ENCODE data around the gene SLC29A3.

The SLC29A3 gene

GRCh38 chr10:71289421-71290130, 29.5 kb upstream of the SLC29A3 start:
- no peak for TF ChIP-seq POU2F2 (IDR thresholded peaks at IDR 0.05; ENCODE audit: low read depth, low read length)
- TF ChIP-seq PAX5 (IDR thresholded peaks at IDR 0.05; ENCODE audit: insufficient read depth, low read length, severe bottlenecking): no peak
- TF ChIP-seq POLR2AphosphoS5 (IDR thresholded peaks at IDR 0.05; ENCODE audit: low read depth, low read length): no peak
- TF ChIP-seq SPI1 (IDR thresholded peaks at IDR 0.05; ENCODE audit: low read depth, low read length): no peak
- TF ChIP-seq TAF1 (IDR thresholded peaks at IDR 0.05; ENCODE audit: low read depth, low read length): no peak
- TF ChIP-seq POLR2A (IDR thresholded peaks at IDR 0.05; ENCODE audit: low read depth, low read length): no peak
- DNase-seq (ENCODE audit: insufficient read length, low spot score) (no peak), FAIRE-seq (no peak)

DNA sequence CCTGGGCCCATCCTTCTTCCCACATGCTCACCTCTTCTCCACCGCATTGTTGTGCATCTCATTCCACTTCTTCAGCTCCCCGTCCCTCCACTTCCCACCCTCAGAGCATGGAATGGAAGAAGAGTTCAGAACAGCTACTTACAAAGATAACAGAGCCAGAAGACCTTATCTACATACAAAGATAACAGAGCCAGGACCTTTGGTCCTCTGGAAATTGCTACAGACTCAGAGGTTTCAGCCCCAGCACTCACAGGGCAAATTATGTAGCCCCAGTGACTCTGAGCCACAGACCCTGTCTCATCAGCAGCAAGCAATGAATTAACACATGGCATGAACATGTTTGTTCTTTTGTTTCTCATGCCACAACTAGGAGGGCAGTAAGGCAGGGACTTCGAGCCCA, 28.7 kb upstream of the SLC29A3 start:
- FAIRE-seq (no peak), DNase-seq (ENCODE audit: insufficient read length, low spot score) (no peak)
- no peak for TF ChIP-seq POU2F2 (IDR thresholded peaks at IDR 0.05; ENCODE audit: low read depth, low read length)
- no peak for TF ChIP-seq TAF1 (IDR thresholded peaks at IDR 0.05; ENCODE audit: low read depth, low read length)
- no peak for TF ChIP-seq PAX5 (IDR thresholded peaks at IDR 0.05; ENCODE audit: insufficient read depth, low read length, severe bottlenecking)
- no peak for TF ChIP-seq POLR2AphosphoS5 (IDR thresholded peaks at IDR 0.05; ENCODE audit: low read depth, low read length)
- TF ChIP-seq SPI1 (IDR thresholded peaks at IDR 0.05; ENCODE audit: low read depth, low read length): no peak
- TF ChIP-seq POLR2A (IDR thresholded peaks at IDR 0.05; ENCODE audit: low read depth, low read length): no peak

DNA sequence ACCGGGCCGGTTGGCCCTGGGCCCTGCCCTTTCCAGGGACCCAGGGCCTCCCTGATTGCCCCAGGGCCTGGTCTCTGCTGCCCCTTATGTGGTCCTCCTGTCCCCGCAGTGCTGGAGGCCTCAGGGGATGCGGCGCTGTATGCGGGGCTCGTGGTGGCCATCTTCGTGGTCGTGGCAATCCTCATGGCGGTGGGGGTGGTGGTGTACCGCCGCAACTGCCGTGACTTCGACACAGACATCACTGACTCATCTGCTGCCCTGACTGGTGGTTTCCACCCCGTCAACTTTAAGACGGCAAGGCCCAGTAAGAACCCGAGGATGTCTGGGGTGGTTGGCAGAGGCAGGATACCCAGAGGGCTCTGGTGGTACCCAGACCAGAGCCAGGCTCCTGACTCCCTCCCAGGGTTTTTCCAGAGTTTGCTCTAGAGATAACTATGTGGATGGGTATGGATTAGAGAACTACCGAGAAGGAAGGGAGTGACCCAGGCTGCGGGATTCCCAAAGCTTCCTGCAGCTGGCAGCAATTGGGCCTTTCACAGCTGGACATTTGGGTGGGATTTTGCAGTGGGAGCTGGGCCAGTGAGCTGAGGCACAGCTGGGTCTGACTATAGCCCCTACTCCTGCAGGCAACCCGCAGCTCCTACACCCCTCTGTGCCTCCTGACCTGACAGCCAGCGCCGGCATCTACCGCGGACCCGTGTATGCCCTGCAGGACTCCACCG, 28.1 kb upstream of the SLC29A3 start:
- DNase-seq (ENCODE audit: insufficient read length, low spot score) (no peak), FAIRE-seq (no peak)
- no peak for TF ChIP-seq POU2F2 (IDR thresholded peaks at IDR 0.05; ENCODE audit: low read depth, low read length)

DNA sequence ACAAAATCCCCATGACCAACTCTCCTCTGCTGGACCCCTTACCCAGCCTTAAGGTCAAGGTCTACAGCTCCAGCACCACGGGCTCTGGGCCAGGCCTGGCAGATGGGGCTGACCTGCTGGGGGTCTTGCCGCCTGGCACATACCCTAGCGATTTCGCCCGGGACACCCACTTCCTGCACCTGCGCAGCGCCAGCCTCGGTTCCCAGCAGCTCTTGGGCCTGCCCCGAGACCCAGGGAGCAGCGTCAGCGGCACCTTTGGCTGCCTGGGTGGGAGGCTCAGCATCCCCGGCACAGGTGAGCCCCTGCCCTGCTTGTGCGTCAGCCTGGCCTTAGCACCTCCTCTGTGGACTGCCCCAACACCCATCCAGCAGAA, 27.5 kb upstream of the SLC29A3 start:
- no peak for TF ChIP-seq POLR2A (IDR thresholded peaks at IDR 0.05; ENCODE audit: low read depth, low read length)
- TF ChIP-seq POU2F2 (IDR thresholded peaks at IDR 0.05; ENCODE audit: low read depth, low read length): no peak
- no peak for TF ChIP-seq PAX5 (IDR thresholded peaks at IDR 0.05; ENCODE audit: insufficient read depth, low read length, severe bottlenecking)
- TF ChIP-seq TAF1 (IDR thresholded peaks at IDR 0.05; ENCODE audit: low read depth, low read length): no peak
- no peak for TF ChIP-seq SPI1 (IDR thresholded peaks at IDR 0.05; ENCODE audit: low read depth, low read length)
- no peak for TF ChIP-seq POLR2AphosphoS5 (IDR thresholded peaks at IDR 0.05; ENCODE audit: low read depth, low read length)
- no peak for FAIRE-seq
- no peak for DNase-seq (ENCODE audit: insufficient read length, low spot score)

GRCh38 chr10:71292624-71293445, 26.2 kb upstream of the SLC29A3 start:
- DNase-seq (ENCODE audit: insufficient read length, low spot score) (no peak), FAIRE-seq (no peak)
- TF ChIP-seq TAF1 (IDR thresholded peaks at IDR 0.05; ENCODE audit: low read depth, low read length) (no peak), POLR2AphosphoS5 (IDR thresholded peaks at IDR 0.05; ENCODE audit: low read depth, low read length) (no peak), POU2F2 (IDR thresholded peaks at IDR 0.05; ENCODE audit: low read depth, low read length) (no peak), POLR2A (IDR thresholded peaks at IDR 0.05; ENCODE audit: low read depth, low read length) (no peak), SPI1 (IDR thresholded peaks at IDR 0.05; ENCODE audit: low read depth, low read length) (no peak), PAX5 (IDR thresholded peaks at IDR 0.05; ENCODE audit: insufficient read depth, low read length, severe bottlenecking) (no peak)

GRCh38 chr10:71293446-71294084, 25.5 kb upstream of the SLC29A3 start:
- TF ChIP-seq POU2F2 (IDR thresholded peaks at IDR 0.05; ENCODE audit: low read depth, low read length): no peak
- no peak for TF ChIP-seq POLR2A (IDR thresholded peaks at IDR 0.05; ENCODE audit: low read depth, low read length)
- no peak for TF ChIP-seq PAX5 (IDR thresholded peaks at IDR 0.05; ENCODE audit: insufficient read depth, low read length, severe bottlenecking)
- no peak for TF ChIP-seq SPI1 (IDR thresholded peaks at IDR 0.05; ENCODE audit: low read depth, low read length)
- TF ChIP-seq POLR2AphosphoS5 (IDR thresholded peaks at IDR 0.05; ENCODE audit: low read depth, low read length): no peak
- no peak for TF ChIP-seq TAF1 (IDR thresholded peaks at IDR 0.05; ENCODE audit: low read depth, low read length)
- DNase-seq (ENCODE audit: insufficient read length, low spot score): no peak
- no peak for FAIRE-seq

- no peak for FAIRE-seq
- no peak for DNase-seq (ENCODE audit: insufficient read length, low spot score)
- TF ChIP-seq POLR2A (IDR thresholded peaks at IDR 0.05; ENCODE audit: low read depth, low read length): no peak
- no peak for TF ChIP-seq PAX5 (IDR thresholded peaks at IDR 0.05; ENCODE audit: insufficient read depth, low read length, severe bottlenecking)
- TF ChIP-seq SPI1 (IDR thresholded peaks at IDR 0.05; ENCODE audit: low read depth, low read length): no peak
- no peak for TF ChIP-seq POU2F2 (IDR thresholded peaks at IDR 0.05; ENCODE audit: low read depth, low read length)
- TF ChIP-seq POLR2AphosphoS5 (IDR thresholded peaks at IDR 0.05; ENCODE audit: low read depth, low read length): no peak
- no peak for TF ChIP-seq TAF1 (IDR thresholded peaks at IDR 0.05; ENCODE audit: low read depth, low read length)
These were observed 24.9 kb upstream of the SLC29A3 start for GRCh38 chr10:71294091-71294561.

DNA sequence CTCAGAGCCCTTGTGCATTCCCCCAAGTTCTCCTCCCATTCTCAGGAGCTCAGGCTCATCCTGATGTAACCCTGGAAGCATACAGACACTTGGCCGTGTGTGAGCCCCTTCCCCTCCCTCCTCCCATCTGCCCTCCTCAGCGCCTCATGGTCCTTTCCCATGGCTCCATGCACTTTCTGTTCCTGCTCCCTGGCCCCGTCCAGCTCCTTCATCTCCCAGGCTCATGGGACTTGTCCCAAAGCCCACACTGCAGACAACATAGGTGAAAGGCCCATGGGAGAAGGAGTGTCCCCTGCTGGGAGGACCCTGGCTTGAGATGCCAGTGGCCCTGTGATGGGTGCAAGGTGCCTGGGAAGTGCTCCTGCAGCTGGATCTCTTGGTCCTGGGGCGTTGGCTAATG, 24.2 kb upstream of the SLC29A3 start:
- TF ChIP-seq POU2F2 (IDR thresholded peaks at IDR 0.05; ENCODE audit: low read depth, low read length) (no peak), POLR2AphosphoS5 (IDR thresholded peaks at IDR 0.05; ENCODE audit: low read depth, low read length) (no peak), POLR2A (IDR thresholded peaks at IDR 0.05; ENCODE audit: low read depth, low read length) (no peak), TAF1 (IDR thresholded peaks at IDR 0.05; ENCODE audit: low read depth, low read length) (no peak), SPI1 (IDR thresholded peaks at IDR 0.05; ENCODE audit: low read depth, low read length) (no peak), PAX5 (IDR thresholded peaks at IDR 0.05; ENCODE audit: insufficient read depth, low read length, severe bottlenecking) (no peak)
- DNase-seq (ENCODE audit: insufficient read length, low spot score) (no peak), FAIRE-seq (no peak)

DNA sequence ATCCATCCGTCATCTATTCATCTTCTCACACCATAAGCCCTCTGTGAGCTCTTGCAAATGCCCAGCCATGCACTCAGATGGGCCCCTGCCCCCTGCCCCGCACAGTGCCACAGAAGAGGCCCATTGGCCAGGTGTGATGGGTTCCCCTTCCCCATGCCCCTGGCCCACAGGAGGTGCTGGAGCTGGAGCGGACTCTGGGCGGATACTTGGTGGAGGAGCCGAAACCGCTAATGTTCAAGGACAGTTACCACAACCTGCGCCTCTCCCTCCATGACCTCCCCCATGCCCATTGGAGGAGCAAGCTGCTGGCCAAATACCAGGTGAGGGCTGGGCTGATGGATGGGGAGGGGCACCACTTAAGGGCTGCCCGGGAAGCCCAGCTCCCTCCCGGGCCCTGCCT, 23.4 kb upstream of the SLC29A3 start:
- TF ChIP-seq SPI1 (IDR thresholded peaks at IDR 0.05; ENCODE audit: low read depth, low read length) (no peak), TAF1 (IDR thresholded peaks at IDR 0.05; ENCODE audit: low read depth, low read length) (no peak), POU2F2 (IDR thresholded peaks at IDR 0.05; ENCODE audit: low read depth, low read length) (no peak), PAX5 (IDR thresholded peaks at IDR 0.05; ENCODE audit: insufficient read depth, low read length, severe bottlenecking) (no peak), POLR2AphosphoS5 (IDR thresholded peaks at IDR 0.05; ENCODE audit: low read depth, low read length) (no peak), POLR2A (IDR thresholded peaks at IDR 0.05; ENCODE audit: low read depth, low read length) (no peak)
- FAIRE-seq (no peak), DNase-seq (ENCODE audit: insufficient read length, low spot score) (no peak)

Measured in GM12891 (cell line).